ENCODE data around the gene RUFY3. TPM values are rescaled to one million over a fixed set of nuclear protein-coding genes. Genes with fewer than 3 reads are reported as not detected.

Gene RUFY3
- total RNA-seq, 1 experiment from 2014 or later: 25.7 TPM

DNA sequence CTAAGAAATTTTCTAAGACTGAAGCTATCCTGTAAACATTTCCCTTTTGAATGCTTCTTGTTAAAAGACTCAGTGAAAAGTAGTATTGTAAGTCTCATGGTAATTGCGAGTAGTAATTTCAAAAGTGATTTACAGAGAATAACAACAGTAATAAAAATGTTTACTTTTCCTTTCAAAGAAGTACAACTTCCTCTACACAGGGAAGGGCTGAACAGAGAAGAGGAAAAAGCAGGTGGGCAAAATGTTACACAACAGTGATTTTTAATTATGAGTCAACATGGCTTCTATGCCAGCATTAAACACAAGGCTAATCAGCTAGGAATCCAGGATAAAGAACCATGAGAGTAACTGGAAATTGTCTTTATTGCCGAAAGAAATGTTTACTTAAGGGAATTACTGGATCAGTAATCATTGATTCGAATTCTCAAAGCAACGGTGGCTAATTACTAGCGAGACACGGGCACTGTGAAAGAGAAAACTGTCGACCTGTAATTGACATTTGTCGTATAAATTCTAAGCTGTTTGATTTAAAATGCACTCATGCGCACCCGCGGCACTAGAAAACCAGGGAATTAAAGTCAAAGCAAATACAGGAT, 18.0 kb upstream of the RUFY3 start:
- DNase-seq (ENCODE audit: low read depth, low spot score): no peak
- in situ Hi-C loops (cut with HindIII; ENCODE audit: low pct_unique_long_range_greater_than_20kb, low sequenced_read_pairs): no loop called here

GRCh38 chr4:70704215-70704930, 17.4 kb upstream of the RUFY3 start:
- in situ Hi-C loops (cut with HindIII; ENCODE audit: low pct_unique_long_range_greater_than_20kb, low sequenced_read_pairs): no loop called here
- DNase-seq (ENCODE audit: low read depth, low spot score): peak; percentile 71

DNA sequence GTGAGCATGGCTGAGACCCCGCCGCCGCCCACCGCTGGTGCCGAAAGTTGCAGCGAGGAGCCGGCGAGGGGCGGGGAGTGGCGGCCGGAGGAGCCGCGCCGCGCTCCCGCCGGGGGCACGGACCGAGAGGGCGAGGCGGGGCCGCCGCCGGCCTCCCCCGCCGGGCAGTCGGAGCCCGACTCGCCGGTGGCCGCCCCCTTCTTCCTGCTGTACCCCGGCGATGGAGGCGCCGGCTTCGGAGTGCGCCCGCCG, 16.9 kb upstream of the RUFY3 start:
- no peak for DNase-seq (ENCODE audit: low read depth, low spot score)
- in situ Hi-C loops (cut with HindIII; ENCODE audit: low pct_unique_long_range_greater_than_20kb, low sequenced_read_pairs): no loop called here

DNA sequence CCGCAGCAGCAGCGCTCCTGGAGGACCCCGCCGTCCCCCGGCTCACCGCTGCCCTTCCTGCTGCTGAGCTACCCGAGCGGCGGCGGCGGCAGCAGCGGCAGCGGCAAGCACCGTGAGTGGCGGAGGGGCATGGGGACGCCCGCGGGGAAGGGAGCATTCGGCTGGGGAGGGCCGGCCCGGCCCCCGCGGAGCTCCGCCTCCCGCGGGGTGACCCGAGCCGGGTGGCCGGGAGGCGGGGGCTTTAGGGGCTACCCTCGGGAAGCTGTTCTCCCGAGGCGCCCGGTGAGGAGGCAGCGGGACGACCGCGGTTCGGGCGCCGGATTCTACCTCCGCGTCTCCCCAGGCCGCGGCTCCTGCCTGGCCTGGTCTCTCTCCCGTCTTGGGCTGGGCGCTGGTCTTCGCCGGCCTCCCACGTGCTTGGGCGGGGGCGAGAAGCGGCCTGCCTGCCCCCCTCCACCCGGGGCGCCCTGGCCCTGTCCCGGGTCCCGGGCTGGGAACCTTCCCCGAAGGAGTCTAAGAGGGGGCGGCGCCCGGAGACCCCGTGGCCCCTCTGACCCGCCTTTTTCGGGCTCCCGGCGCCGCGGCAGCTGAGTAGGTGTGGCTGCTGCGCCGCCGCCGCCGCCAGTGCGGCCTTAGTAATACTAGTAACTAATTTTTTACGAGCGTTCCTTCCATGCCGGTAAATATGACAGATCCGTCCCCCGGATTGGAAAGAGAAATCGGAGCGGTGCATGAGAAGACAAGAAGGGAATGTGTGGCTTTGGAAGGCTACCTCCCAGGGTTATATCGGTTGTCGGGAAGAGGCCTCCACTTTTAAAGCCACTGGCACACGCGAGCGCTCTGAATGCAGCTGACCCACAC, 16.4 kb upstream of the RUFY3 start:
- in situ Hi-C loops (cut with HindIII; ENCODE audit: low pct_unique_long_range_greater_than_20kb, low sequenced_read_pairs): no loop called here
- peak; percentile 60 for DNase-seq (ENCODE audit: low read depth, low spot score)

GRCh38 chr4:70706044-70706461, 15.7 kb upstream of the RUFY3 start:
- in situ Hi-C loops (cut with HindIII; ENCODE audit: low pct_unique_long_range_greater_than_20kb, low sequenced_read_pairs): no loop called here
- no peak for DNase-seq (ENCODE audit: low read depth, low spot score)

GRCh38 chr4:70706516-70706915, 15.2 kb upstream of the RUFY3 start:
- in situ Hi-C loops (cut with HindIII; ENCODE audit: low pct_unique_long_range_greater_than_20kb, low sequenced_read_pairs): no loop called here
- no peak for DNase-seq (ENCODE audit: low read depth, low spot score)

GRCh38 chr4:70709611-70710205, 12.1 kb upstream of the RUFY3 start:
- no peak for DNase-seq (ENCODE audit: low read depth, low spot score)
- in situ Hi-C loops (cut with HindIII; ENCODE audit: low pct_unique_long_range_greater_than_20kb, low sequenced_read_pairs): no loop called here

DNA sequence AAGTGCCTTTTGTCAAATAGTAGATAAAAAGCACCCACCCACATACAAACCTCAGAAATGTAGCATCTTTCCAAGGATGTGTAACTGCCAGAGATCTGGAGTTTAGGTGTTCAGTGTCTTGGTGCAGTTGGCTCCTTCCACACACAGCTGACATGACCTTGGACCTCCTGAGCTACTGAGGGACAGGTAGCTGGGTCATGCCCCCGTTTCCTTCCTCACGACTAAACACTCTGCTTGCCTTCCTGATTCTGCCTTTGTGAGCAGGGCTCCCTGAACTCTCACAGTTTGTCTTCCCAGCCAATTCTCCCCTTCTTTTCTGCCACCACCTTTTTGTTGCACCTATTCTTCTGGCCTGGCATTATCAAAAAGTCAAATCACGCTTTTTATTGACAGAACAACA, 10.2 kb upstream of the RUFY3 start:
- in situ Hi-C loops (cut with HindIII; ENCODE audit: low pct_unique_long_range_greater_than_20kb, low sequenced_read_pairs): no loop called here
- DNase-seq (ENCODE audit: low read depth, low spot score): no peak

GRCh38 chr4:70712150-70712549, 9.6 kb upstream of the RUFY3 start:
- in situ Hi-C loops (cut with HindIII; ENCODE audit: low pct_unique_long_range_greater_than_20kb, low sequenced_read_pairs): no loop called here
- no peak for DNase-seq (ENCODE audit: low read depth, low spot score)

- no peak for DNase-seq (ENCODE audit: low read depth, low spot score)
- in situ Hi-C loops (cut with HindIII; ENCODE audit: low pct_unique_long_range_greater_than_20kb, low sequenced_read_pairs): no loop called here
These were observed 8.9 kb upstream of the RUFY3 start for GRCh38 chr4:70712604-70713452.

DNA sequence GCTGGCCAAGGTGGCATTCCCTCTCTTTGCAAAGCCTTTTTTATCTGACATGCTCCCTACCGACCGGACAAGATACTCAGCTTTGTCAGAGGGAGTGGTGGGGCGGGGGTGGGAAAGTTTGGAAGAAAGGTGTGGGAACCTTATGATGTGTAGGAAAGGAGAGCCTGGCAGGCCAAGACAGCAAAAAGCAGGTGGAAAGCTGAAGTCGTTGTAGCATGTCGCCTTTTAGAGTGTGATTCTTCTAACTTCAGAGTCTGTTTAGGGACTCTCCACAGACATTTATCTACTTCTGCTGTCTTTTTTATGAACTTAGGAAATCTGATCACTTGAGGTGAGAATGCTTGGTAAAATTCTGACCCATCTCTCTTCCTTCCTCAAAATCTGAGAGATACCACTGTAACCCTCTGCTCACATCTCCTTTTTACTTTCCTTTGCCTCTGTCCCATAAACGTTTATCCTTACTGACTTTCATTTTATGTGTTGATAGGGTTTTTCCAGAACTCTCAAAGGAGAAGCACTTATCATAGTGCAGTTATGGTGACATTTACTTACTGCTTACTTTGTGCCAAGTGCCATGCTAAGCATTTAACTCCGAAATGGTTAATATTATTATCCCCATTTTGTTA, 8.2 kb upstream of the RUFY3 start:
- in situ Hi-C loops (cut with HindIII; ENCODE audit: low pct_unique_long_range_greater_than_20kb, low sequenced_read_pairs): no loop called here
- DNase-seq (ENCODE audit: low read depth, low spot score): no peak

GRCh38 chr4:70714079-70714887, 7.5 kb upstream of the RUFY3 start:
- in situ Hi-C loops (cut with HindIII; ENCODE audit: low pct_unique_long_range_greater_than_20kb, low sequenced_read_pairs): no loop called here
- no peak for DNase-seq (ENCODE audit: low read depth, low spot score)

GRCh38 chr4:70715097-70715496, 6.7 kb upstream of the RUFY3 start:
- in situ Hi-C loops (cut with HindIII; ENCODE audit: low pct_unique_long_range_greater_than_20kb, low sequenced_read_pairs): no loop called here
- peak; percentile 23 for DNase-seq (ENCODE audit: low read depth, low spot score)

DNA sequence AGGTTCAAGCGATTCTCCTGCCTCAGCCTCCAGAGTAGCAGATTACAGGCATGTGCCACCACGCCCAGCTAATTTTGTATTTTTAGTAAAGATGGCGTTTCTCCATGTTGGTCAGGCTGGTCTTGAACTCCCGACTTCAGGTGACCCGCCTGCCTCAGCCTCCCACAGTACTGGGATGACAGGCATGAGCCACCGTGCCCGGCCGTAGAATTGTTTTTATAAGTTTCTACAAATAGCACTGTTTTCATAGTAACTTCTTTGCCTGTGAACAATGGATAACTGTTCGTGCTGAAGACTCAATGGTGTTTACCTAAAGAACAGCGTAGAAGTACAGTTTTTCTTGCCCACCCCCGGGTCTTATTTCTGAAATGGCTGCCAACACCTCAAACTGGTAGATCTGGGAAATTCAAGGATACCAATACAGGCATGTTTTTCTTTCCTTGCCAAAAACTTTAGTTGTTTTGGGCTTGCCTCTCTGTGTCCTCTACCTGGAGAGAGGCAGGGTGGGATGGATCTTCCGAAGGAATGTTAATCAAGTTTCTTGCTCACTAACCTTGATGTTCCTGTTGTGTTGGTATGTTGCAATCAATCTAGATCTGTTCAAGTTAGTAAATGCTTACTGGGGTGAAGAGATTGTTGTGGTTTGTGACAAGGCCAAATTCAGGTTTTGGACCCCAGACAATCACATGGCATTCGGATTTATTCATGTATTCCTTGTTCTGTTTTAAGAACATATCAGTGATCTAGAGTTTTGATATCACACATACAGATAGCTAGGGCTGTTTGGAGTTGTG, 2.8 kb upstream of the RUFY3 start:
- no peak for DNase-seq (ENCODE audit: low read depth, low spot score)
- in situ Hi-C loops (cut with HindIII; ENCODE audit: low pct_unique_long_range_greater_than_20kb, low sequenced_read_pairs): no loop called here

DNA sequence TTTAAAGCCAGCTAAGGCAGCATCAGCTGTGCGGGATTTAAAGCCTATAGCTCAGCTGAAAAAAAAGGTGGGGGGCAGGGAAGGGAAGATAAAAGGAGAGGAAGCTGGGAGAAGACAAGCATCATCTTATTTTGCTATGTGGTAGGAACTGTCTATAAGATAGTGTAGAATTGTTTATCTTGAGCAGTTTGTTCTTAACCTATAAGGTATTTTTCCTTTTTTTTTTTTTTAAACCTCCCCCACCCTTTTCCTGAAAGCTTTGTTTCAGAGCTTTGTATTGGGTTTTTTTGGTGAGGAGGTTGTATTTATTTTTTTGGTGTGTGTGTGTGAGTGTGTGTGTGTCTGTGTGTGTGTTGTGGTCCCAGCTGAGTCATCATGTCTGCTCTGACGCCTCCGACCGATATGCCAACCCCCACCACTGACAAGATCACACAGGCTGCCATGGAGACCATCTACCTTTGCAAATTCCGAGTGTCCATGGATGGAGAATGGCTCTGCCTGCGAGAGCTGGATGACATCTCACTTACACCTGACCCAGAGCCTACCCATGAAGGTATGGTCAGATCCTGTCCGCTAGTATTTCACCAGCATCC, 531 bp downstream of the RUFY3 start:
- DNase-seq (ENCODE audit: low read depth, low spot score): no peak
- in situ Hi-C loops (cut with HindIII; ENCODE audit: low pct_unique_long_range_greater_than_20kb, low sequenced_read_pairs): no loop called here

GRCh38 chr4:70724463-70724862, 2.7 kb downstream of the RUFY3 start:
- in situ Hi-C loops (cut with HindIII; ENCODE audit: low pct_unique_long_range_greater_than_20kb, low sequenced_read_pairs): no loop called here
- no peak for DNase-seq (ENCODE audit: low read depth, low spot score)

Measured in SK-MEL-5 (cell line).